ENCODE data around the gene SVIL. TPM values are rescaled to one million over a fixed set of nuclear protein-coding genes. Genes with fewer than 3 reads are reported as not detected.

The SVIL gene
- total and polyA plus RNA-seq, 2 of the 13 experiments (the other 11 are each of a cell fraction or from before 2014, with no cell fraction given): 3.9 to 12.1 TPM

GRCh38 chr10:29598851-29599311 is 35.9 kb downstream of the SVIL start:
- H2AFZ ChIP-seq (ENCODE audit: low read length): no peak overlapping the region
- H3K27ac ChIP-seq (ENCODE audit: extremely low read length, insufficient read depth, low read length): no peak overlapping the region
- H3K27me3 ChIP-seq (ENCODE audit: control insufficient read depth in 1 of 2, insufficient read depth in 2 of 2, low read length in 2 of 2): no peaks in the 10 kb centered on the region
- H3K4me2 ChIP-seq (ENCODE audit: low read depth, low read length): no peak overlapping the region
- no peaks in the 10 kb centered on the region for H4K20me1 ChIP-seq (ENCODE audit: insufficient read depth, low read length)
- WGBS (ENCODE audit: low lambda C conversion rate): 91% methylated on average over 6 of the region's 6 CpGs
- no peak overlapping the region for H3K4me3 ChIP-seq (replicated peaks in 1 of 3; ENCODE audit: insufficient read depth in 1 of 3, low read depth in 2 of 3, low read length in 3 of 3)
- intact Hi-C loops (cut with micrococcal nuclease; ENCODE audit: unreplicated experiment): no loop called here
- ChIA-PET POLR2A (no interaction called here), CTCF (ENCODE audit: low intra/inter-chr PET ratio, low total read pairs) (no interaction called here)
- no peak for TF ChIP-seq IKZF4 (CRISPR knock-in tag; IDR thresholded peaks at IDR 0.05; ENCODE audit: borderline replicate concordance, low read depth, not compliant biosample characterization)
- TF ChIP-seq SOX13 (IDR thresholded peaks at IDR 0.05): no peak
- no peak for TF ChIP-seq SOX13 (CRISPR knock-in tag; conservative IDR thresholded peaks at IDR 0.05 in 1 of 2, IDR thresholded peaks at IDR 0.05 in 1 of 2)
- TF ChIP-seq ZNF768 (CRISPR knock-in tag; IDR thresholded peaks at IDR 0.05): no peak
- TF ChIP-seq ZNF792 (CRISPR knock-in tag; IDR thresholded peaks at IDR 0.05): no peak
- TF ChIP-seq CC2D1A (CRISPR knock-in tag; IDR thresholded peaks at IDR 0.05): no peak
- TF ChIP-seq MNT (IDR thresholded peaks at IDR 0.05): no peak
- TF ChIP-seq ZNF124 (CRISPR knock-in tag; IDR thresholded peaks at IDR 0.05): no peak
- TF ChIP-seq ZNF563 (CRISPR knock-in tag; IDR thresholded peaks at IDR 0.05): no peak
- TF ChIP-seq, protein P1, sequence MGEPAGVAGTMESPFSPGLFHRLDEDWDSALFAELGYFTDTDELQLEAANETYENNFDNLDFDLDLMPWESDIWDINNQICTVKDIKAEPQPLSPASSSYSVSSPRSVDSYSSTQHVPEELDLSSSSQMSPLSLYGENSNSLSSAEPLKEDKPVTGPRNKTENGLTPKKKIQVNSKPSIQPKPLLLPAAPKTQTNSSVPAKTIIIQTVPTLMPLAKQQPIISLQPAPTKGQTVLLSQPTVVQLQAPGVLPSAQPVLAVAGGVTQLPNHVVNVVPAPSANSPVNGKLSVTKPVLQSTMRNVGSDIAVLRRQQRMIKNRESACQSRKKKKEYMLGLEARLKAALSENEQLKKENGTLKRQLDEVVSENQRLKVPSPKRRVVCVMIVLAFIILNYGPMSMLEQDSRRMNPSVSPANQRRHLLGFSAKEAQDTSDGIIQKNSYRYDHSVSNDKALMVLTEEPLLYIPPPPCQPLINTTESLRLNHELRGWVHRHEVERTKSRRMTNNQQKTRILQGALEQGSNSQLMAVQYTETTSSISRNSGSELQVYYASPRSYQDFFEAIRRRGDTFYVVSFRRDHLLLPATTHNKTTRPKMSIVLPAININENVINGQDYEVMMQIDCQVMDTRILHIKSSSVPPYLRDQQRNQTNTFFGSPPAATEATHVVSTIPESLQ (CRISPR knock-in tag; conservative IDR thresholded peaks at IDR 0.05): no peak
- TF ChIP-seq ZNF687 (CRISPR knock-in tag; IDR thresholded peaks at IDR 0.05): no peak
- TF ChIP-seq ZNF317 (CRISPR knock-in tag; IDR thresholded peaks at IDR 0.05): no peak
- H3K36me3 ChIP-seq (replicated peaks in 1 of 2; ENCODE audit: control insufficient read depth in 1 of 2, insufficient read depth in 2 of 2, low read length in 2 of 2): no peaks in the 10 kb centered on the region; a peak in 1 of 5 replicates
- FAIRE-seq: no peak
- BruUV-seq (replicated peaks): no TSS peak
- no peaks in the 10 kb centered on the region for H3K4me1 ChIP-seq (ENCODE audit: insufficient read depth, low read length)
- no peak for DNase-seq (ENCODE audit: low spot score)
- no peak for ATAC-seq
- no peaks in the 10 kb centered on the region for H3K9me3 ChIP-seq (ENCODE audit: low read length)
- no peaks in the 10 kb centered on the region for H3K79me2 ChIP-seq (ENCODE audit: insufficient read depth, low read length)
- in situ Hi-C loops (cut with HindIII; ENCODE audit: extremely low pct_ligation_motif_present, low pct_unique_long_range_greater_than_20kb): no loop called here
- H3K9ac ChIP-seq (ENCODE audit: insufficient read depth, low read depth, low read length): no peak overlapping the region
